OCI-LY3 (cell line): ENCODE results near the gene BBS7.

Experiments
- H2AFZ ChIP-seq: fragments of 200-600, 300-600 bp; shearing (Covaris generic); 2 replicates; pipeline ENCODE4 v1.6.0; 2014; ENCODE audit warnings: antibody characterized with exemption, low read depth, low read length
- H3K27ac ChIP-seq: fragments of 200-600, 300-600 bp; sonication (generic); 2 replicates; pipeline ENCODE4 v1.5.1; 2014; ENCODE audit warnings: mild to moderate bottlenecking, low read length, moderate library complexity, mixed read lengths
- H3K27me3 ChIP-seq: fragments of 200-600, 300-600 bp; sonication (generic); 2 replicates; pipeline ENCODE4 v1.6.1; 2014; ENCODE audit warnings: low read depth, low read length, mixed read lengths
- H3K36me3 ChIP-seq: fragments of 200-600, 300-600 bp; sonication (generic); replicated peaks from 2 replicates; pipeline ENCODE3; 2014; ENCODE audit warnings: low read depth, low read length, mixed read lengths
- H3K4me1 ChIP-seq: fragments of 300-600, 200-600 bp; sonication (generic); 2 replicates; pipeline ENCODE4 v1.6.1; 2014; ENCODE audit warnings: low read length, mixed read lengths
- H3K4me2 ChIP-seq: fragments of 200-600, 300-600 bp; sonication (generic); 2 replicates; pipeline ENCODE4 v1.6.1; 2014; ENCODE audit warnings: low read length, mixed read lengths
- H3K4me3 ChIP-seq: fragments of 300-600, 200-600 bp; sonication (generic); 2 replicates; pipeline ENCODE4 v1.5.1; 2014; ENCODE audit warnings: antibody characterized with exemption, mild to moderate bottlenecking, low read length, moderate library complexity
- H3K79me2 ChIP-seq: fragments of 300-600, 200-600 bp; shearing (Covaris generic); 2 replicates; pipeline ENCODE4 v1.6.1; 2014; ENCODE audit warnings: mild to moderate bottlenecking, low read length, mixed read lengths
- H3K9ac ChIP-seq: fragments of 300-600, 200-600 bp; shearing (Covaris generic); 2 replicates; pipeline ENCODE4 v1.6.0; 2014; ENCODE audit warnings: mild to moderate bottlenecking, low read length, moderate library complexity
- H3K9me3 ChIP-seq: fragments of 200-600, 300-600 bp; shearing (Covaris generic); 2 replicates; pipeline ENCODE4 v1.6.1; 2014; ENCODE audit warnings: low read length, mixed read lengths; ENCODE audit not compliant: insufficient read depth
- H4K20me1 ChIP-seq: fragments of 200-600, 300-600 bp; sonication (generic); 2 replicates; pipeline ENCODE4 v1.6.1; 2016; ENCODE audit warnings: low read length, mixed read lengths; ENCODE audit not compliant: insufficient read depth
- CTCF ChIP-seq: fragments of 200-600, 300-600 bp; sonication (generic); IDR thresholded peaks from 2 replicates; pipeline ENCODE4 v1.5.1; 2014; ENCODE audit warnings: antibody characterized with exemption, low read length, low read depth
- EZH2phosphoT487 ChIP-seq: fragments of 200-600 bp; shearing (Covaris generic); IDR thresholded peaks from 2 replicates; pipeline ENCODE4 v1.6.1; 2018; ENCODE audit warnings: antibody characterized with exemption, mixed run types, low read depth

The BBS7 gene

GRCh38 chr4:121786221-121786620, 84.1 kb downstream of the BBS7 start:
- Histone ChIP-seq H3K4me2 (no peak overlapping the region), H3K36me3 (no peaks in the 10 kb centered on the region), H2AFZ (no peak overlapping the region), H4K20me1 (no peaks in the 10 kb centered on the region), H3K27me3 (no peaks in the 10 kb centered on the region), H3K79me2 (no peaks in the 10 kb centered on the region), H3K9ac (no peak overlapping the region), H3K27ac (no peak overlapping the region), H3K9me3 (no peaks in the 10 kb centered on the region), H3K4me1 (peaks cover 13% of the 10 kb centered on the region), H3K4me3 (no peak overlapping the region)
- TF ChIP-seq EZH2phosphoT487 = no peak
- no peak for TF ChIP-seq CTCF

- TF ChIP-seq CTCF = no peak
- no peak for TF ChIP-seq EZH2phosphoT487
- Histone ChIP-seq H3K79me2 (no peaks in the 10 kb centered on the region), H3K27ac (no peak overlapping the region), H3K27me3 (no peaks in the 10 kb centered on the region), H4K20me1 (no peaks in the 10 kb centered on the region), H3K36me3 (no peaks in the 10 kb centered on the region), H3K9ac (no peak overlapping the region), H3K4me3 (no peak overlapping the region), H3K4me1 (peaks cover 13% of the 10 kb centered on the region), H3K4me2 (no peak overlapping the region), H3K9me3 (no peaks in the 10 kb centered on the region), H2AFZ (no peak overlapping the region)
These were observed 84.8 kb downstream of the BBS7 start for GRCh38 chr4:121785479-121785878.

- no peaks in the 10 kb centered on the region for H4K20me1 ChIP-seq
- no peaks in the 10 kb centered on the region for H3K9me3 ChIP-seq
- H3K9ac ChIP-seq = no peak overlapping the region
- TF ChIP-seq EZH2phosphoT487 (no peak), CTCF (no peak)
- no peaks in the 10 kb centered on the region for H3K79me2 ChIP-seq
- H3K36me3 ChIP-seq = no peaks in the 10 kb centered on the region
- no peak overlapping the region for H3K4me3 ChIP-seq
- no peak overlapping the region for H3K27ac ChIP-seq
- no peaks in the 10 kb centered on the region for H3K27me3 ChIP-seq
- no peak overlapping the region for H3K4me2 ChIP-seq
- no peak overlapping the region for H2AFZ ChIP-seq
- peaks cover 13% of the 10 kb centered on the region for H3K4me1 ChIP-seq
These were observed 85.3 kb downstream of the BBS7 start for GRCh38 chr4:121784975-121785374.

- H2AFZ ChIP-seq = no peak overlapping the region
- no peaks in the 10 kb centered on the region for H3K79me2 ChIP-seq
- no peaks in the 10 kb centered on the region for H4K20me1 ChIP-seq
- TF ChIP-seq EZH2phosphoT487 (no peak), CTCF (no peak)
- H3K9ac ChIP-seq = no peak overlapping the region
- H3K4me1 ChIP-seq = peaks cover 11% of the 10 kb centered on the region
- H3K4me2 ChIP-seq = no peak overlapping the region
- H3K27ac ChIP-seq = no peak overlapping the region
- no peaks in the 10 kb centered on the region for H3K9me3 ChIP-seq
- no peaks in the 10 kb centered on the region for H3K36me3 ChIP-seq
- no peak overlapping the region for H3K4me3 ChIP-seq
- no peaks in the 10 kb centered on the region for H3K27me3 ChIP-seq
These were observed 85.9 kb downstream of the BBS7 start for GRCh38 chr4:121784401-121784800.
